ENCODE data around the gene DDX27.

Gene DDX27

GRCh38 chr20:49252556-49253350 lies 33.5 kb downstream of the DDX27 start:
- no peak for DNase-seq

DNA sequence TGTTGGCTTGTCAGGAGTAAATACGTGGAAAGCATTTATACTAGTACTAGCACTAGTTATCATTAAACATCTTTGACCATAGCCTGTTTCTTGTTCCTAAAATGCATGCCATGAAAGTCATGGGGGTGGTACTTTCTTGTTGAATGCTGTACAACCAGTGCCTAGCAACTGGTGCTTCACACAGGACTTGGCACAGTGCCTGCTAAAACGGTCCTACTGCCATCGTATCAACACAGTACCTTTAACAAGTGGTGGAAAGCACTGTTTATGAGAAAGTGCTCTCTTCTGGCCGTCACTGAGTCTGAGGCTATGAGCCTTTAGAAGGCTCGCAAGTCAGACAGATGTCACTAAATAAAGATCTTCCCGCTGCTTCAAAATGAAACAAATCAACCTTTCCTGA lies 37.0 kb downstream of the DDX27 start:
- no peak for DNase-seq

GRCh38 chr20:49259284-49259683 lies 40.1 kb downstream of the DDX27 start:
- no peak for DNase-seq

DNA sequence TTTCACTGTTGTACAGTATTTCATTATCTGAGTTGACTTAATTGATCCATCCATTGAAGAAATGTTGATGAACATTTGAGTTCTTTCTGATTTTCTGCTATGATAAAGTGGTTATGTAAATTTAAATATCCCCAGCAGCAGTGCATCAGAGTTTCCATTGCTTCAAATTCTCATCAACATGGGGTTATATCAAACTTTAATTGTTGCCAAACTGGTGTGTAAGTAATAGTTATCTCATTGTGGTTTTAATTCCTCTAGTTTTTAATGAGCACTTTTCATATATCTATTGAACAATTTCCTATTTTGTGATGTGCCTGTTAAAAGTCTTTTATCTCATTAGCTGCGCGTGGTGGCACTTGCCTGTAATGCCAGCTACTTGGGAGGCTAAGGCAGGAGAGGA lies 40.6 kb downstream of the DDX27 start:
- DNase-seq, result no peak

DNA sequence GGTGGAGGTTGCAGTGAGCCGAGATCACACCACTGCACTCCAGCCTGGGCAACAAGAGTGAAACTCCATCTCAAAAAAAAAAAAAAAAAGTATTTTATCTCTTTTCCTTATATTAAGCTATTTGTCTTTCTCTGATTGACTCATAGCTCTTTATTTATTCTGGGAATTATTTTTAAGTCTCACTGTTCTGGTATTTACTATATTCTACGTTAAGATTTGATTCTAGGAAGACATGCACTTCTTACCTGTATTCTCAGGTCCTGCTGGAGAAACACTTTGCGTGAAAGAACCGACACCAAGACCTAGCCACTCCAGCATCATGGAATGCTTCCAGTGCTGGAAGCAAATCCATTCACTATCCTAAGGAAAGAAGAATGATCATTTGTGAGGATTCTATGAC lies 41.0 kb downstream of the DDX27 start:
- no peak for DNase-seq

- DNase-seq, result no peak
Observed at GRCh38 chr20:49261173-49261572, 42.0 kb downstream of the DDX27 start.

DNA sequence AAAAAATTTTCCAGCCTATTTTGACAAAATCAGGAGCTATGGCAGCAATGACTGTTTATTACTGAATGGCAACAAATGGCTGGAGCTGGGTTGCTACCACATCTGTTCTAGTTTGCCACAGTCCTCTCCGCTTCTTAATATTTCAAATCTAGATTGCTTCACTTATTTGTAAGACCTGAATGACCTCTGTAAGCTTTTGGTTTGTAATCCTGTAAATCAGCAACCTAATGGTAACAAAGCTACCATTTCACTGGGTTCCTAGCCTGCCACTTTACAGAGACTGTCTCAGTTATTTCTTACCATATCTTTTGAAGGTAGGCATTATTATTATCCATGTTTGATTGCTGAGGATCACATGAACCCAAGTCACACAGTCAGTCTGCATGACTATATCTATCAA lies 43.2 kb downstream of the DDX27 start:
- no peak for DNase-seq

- no peak for DNase-seq
Observed at GRCh38 chr20:49267327-49267726, 48.1 kb downstream of the DDX27 start.

GRCh38 chr20:49268600-49269365 lies 49.6 kb downstream of the DDX27 start:
- DNase-seq, result no peak

- DNase-seq, result no peak
Observed at GRCh38 chr20:49270177-49270576, 51.0 kb downstream of the DDX27 start.

GRCh38 chr20:49270736-49271135 lies 51.5 kb downstream of the DDX27 start:
- DNase-seq, result no peak

DNA sequence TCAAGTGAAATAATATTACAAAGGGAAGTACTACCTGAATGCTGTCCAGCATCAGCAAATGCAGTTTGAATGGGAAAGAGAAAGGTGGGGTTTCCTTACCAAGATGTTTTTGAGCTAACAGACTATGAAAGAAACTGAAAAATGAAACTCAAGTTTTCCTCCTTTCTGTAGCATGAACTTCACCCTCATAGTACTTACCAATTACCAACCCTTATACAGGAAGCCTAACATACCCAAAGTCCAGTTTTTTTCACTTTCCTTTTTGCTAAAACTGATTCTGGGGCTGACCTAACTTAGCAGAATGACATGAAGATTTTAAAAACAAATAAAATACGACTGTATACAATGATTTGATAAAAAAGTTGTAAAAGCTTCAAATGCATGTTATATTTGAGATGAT lies 53.4 kb downstream of the DDX27 start:
- DNase-seq, result no peak

DNA sequence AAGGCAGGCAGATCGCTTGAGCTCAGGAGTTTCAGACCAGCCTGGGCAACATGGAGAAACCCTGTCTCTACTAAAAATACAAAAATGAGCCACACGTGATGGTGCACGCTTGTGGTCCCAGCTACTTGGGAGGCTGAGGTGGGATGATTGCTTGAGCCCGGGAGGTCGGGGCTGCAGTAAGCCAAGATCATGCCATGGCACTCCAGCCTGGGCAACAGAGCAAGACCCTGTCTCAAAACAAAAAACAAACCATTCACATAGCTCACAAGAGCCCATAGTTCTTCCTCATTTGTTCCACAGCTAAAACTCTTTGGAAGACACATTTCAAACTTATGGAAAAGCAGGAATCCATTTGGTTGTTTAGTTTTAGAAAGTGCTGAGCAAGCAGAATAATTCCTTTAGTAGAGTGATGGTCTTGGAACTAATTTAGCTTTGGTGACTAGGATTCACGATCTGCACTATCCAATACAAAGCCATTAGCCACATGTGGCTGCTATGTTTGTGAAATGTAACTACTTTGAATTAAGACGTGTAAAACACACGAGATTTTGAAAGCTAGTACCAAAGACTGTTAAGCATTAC lies 54.6 kb downstream of the DDX27 start:
- DNase-seq, result no peak

DNA sequence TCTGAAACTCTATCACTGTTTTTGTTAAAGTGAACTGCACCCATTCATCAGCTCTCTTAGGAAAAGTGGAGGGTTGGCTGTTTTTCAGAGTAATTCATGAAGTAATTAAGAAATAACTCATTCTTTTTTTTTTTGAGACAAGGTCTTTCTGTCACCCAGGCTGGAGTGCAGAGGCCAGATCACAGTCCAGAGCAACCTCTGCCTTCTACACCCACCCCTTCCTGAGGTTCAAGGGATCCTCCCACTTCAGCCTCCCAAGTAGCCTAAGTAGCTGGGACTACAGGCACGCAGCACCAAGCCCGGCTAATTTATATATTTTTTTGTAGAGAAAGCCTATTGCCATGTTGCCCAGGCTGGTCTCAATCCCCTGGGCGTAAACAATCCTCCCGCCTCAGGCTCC lies 56.0 kb downstream of the DDX27 start:
- DNase-seq, result no peak

DNA sequence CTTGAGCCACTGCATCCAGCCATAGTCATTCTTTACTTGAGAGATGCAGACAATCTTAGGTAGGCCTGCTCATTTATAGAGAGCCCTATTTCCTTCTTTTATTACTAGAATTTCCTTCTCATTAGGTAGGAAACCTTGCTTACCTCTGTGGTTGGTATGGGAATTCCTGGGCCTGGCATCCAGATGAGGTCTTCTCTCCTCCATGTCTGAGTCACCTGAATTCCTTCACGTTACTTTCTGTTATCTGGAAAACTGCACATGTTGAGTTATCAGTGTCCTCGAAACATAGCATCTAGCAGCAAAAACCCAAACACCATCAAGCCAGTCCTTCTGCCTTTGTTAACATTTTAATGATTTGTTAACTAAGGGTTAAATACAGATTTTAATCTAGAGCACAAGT lies 56.4 kb downstream of the DDX27 start:
- no peak for DNase-seq

- peak; percentile 76 to 80 for DNase-seq
Observed at GRCh38 chr20:49276161-49276960, 57.1 kb downstream of the DDX27 start.

DNA sequence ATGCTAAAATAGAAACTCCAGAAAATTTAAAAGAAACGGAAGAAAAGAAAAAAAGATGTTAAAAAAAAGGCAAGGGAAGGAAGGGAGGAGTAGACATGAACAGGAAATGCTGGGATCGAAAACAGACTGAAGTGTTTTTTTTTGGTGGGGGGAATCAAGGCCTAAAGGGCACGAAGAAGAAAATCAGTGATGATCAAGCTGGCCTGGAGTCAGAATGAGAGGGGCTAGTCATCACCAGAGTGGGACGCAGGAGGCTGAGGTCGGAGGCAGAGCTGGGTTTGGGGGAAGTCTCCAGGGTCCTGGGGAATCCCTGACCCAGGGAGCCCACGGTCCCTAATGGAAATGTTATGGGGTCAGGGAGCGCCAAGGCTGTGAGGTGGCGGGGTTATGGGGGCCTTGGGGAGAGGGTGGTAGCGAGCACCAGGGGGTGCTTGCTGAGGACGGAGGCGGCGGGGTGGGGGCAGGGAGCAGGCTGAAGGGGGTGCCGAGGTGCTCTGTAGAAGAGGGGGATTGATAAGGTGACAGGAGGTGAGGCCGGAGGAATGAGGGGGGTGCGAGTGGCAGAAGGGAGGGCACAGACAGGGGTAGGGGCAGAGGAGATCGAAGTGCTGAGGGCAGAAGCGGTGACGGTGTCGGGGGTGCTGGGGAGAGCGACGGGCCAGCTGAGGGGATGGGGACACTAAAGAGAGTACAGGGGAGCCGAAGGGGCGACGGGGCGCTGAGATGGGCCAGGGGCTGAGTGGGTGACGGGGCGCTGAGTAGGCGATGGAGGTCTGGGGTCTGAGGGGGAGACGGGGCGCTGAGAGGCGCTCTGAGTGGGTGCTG lies 58.0 kb downstream of the DDX27 start:
- DNase-seq, result peak in 1 of 2 experiments; percentile 37

GRCh38 chr20:49277786-49278035 lies 58.5 kb downstream of the DDX27 start:
- no peak for DNase-seq

GRCh38 chr20:49278036-49278817 lies 59.0 kb downstream of the DDX27 start, which contains the start of gene ZNFX1:
TSS of gene ZNFX1 (minus strand) at chr20:49278057. CDS start at chr20:49275839, 2,218 bp downstream.
- peak; percentile 98 for DNase-seq

DNA sequence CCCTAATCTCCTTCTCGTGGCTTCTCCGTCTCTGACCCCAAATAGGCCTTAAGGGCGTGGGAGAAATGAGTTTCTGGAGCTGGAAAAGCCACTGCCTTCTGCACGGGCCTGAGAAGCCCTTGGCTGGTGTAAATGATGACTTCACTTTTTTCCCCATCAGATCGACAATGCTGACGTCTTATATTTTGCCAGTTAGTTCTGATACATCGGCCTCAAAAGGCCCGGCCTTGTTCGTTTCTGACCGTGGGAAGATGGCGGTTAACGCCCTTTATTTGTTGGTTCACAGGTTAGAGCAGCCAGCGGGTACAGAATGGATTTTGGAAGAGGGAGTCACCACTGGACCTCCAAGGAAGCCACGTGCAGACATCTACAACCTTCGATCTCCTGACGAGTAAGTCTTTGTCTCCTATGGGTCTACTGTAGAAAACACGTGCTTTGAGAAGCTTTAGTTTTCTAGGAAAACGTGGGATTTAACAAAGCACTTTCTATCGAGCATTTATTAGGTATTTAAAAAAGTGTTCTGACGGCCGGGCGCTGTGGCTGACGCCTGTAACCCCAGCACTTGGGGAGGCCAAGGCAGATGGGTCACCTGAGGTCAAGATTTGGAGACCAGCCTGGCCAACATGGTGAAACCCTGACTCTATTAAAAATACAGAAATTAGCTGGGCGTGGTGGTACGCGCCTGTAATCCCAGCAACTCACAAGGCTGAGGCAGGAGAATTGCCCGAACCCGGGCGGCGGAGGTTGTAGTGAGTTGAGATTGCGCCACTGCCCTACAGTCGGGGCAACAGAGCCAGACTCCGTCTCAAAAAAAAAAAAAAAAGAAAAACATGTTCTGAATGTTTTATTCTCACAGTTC lies 59.8 kb downstream of the DDX27 start:
- no peak for DNase-seq
